GM06990 (cell line): ENCODE data around the gene TTC28.

Source experiments
- DNase-seq: peaks from one replicate; pipeline ENCODE4 v3.0.0-alpha.2; 2011; ENCODE audit not compliant: insufficient read length; ENCODE audit errors: extremely low read depth
- H3K27me3 ChIP-seq: replicated peaks from 2 replicates; pipeline ENCODE4 v1.6.0; 2011; ENCODE audit warnings: low read length; ENCODE audit not compliant: control insufficient read depth, insufficient read depth
- H3K36me3 ChIP-seq: 2 replicates; pipeline ENCODE4 v1.5.1; 2011; ENCODE audit warnings: low read length; ENCODE audit not compliant: control insufficient read depth, insufficient read depth
- H3K4me3 ChIP-seq: replicated peaks from 2 replicates; pipeline ENCODE4 v1.5.1; 2011; ENCODE audit warnings: low read depth, mild to moderate bottlenecking, control low read depth, low read length
- TF ChIP-seq, protein P1 (sequence below): IDR thresholded peaks from 2 replicates; pipeline ENCODE4 v1.5.1; 2011; ENCODE audit warnings: low read length, control low read depth, mild to moderate bottlenecking, inconsistent platforms; ENCODE audit not compliant: insufficient read depth, poor library complexity, severe bottlenecking

Gene TTC28

DNA sequence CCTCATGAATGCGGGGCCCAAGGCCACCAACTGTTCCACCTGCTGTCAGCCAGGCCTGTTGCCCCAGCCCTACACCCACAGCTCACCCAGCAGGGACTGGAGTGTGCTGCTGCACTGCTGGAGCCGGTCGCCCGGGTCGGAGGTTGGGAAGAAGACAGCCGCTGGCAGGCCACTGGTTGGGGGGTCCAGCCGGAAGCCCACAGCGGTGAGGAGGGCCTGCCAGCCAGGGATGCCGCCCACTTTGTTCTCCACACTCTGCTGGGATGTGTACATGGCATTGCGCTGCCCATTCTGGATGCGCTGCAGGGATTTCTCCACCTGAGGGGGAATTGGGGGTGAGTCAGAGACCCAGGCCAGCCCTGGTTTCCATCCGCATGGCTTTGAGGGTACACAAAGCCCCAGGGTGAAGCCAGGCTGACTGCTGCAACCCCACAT is 686.4 kb downstream of the TTC28 start:
- Histone ChIP-seq H3K4me3 (no peak overlapping the region), H3K27me3 (no peaks in the 10 kb centered on the region), H3K36me3 (no peaks in the 10 kb centered on the region)
- DNase-seq, result no peak
- TF ChIP-seq, protein P1, sequence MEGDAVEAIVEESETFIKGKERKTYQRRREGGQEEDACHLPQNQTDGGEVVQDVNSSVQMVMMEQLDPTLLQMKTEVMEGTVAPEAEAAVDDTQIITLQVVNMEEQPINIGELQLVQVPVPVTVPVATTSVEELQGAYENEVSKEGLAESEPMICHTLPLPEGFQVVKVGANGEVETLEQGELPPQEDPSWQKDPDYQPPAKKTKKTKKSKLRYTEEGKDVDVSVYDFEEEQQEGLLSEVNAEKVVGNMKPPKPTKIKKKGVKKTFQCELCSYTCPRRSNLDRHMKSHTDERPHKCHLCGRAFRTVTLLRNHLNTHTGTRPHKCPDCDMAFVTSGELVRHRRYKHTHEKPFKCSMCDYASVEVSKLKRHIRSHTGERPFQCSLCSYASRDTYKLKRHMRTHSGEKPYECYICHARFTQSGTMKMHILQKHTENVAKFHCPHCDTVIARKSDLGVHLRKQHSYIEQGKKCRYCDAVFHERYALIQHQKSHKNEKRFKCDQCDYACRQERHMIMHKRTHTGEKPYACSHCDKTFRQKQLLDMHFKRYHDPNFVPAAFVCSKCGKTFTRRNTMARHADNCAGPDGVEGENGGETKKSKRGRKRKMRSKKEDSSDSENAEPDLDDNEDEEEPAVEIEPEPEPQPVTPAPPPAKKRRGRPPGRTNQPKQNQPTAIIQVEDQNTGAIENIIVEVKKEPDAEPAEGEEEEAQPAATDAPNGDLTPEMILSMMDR, result no peak

DNA sequence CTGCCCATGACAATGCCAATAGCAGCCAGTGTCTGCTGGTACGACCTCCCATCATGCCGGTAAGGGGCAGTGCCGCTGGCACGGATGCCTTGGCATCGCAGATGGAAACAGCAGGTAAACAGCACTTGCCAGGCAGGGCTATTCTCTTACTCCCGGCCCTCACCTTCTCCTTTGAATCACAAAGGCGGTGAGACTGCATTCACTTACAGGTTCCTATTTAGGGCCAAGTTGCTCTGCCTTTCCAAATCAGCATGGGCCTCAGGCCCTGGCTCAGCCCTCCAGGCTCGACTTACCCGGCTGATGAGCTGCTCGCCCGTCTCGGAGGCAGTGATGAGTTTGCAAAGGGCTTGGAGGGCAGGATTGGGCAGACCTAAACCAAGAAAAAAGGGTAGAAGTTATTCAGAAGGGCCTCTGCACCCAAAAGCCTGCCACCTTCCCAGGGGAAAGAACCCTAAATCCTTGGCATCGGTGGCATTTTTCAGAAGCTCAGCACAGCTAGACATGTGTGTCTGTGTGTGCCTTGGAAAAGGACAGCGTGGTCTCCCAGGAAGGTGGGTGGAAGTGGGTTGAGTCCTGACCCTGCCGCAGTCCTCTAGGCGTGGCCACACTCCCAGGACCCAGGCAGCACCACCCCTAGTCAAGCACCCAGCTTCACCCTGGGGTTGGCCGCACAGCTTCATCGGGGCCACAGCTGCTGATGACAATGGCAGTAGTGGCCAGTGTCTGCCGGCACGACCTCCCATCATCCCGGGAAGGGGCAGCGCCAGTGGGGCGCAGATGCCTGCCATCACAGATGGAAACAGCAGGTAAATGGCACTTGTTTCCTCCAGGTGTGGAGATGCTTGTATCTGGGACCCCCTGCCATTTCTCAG is 687.1 kb downstream of the TTC28 start:
- H3K4me3 ChIP-seq, result no peak overlapping the region
- TF ChIP-seq, protein P1, result no peak
- no peak for DNase-seq
- no peaks in the 10 kb centered on the region for H3K27me3 ChIP-seq
- H3K36me3 ChIP-seq, result no peaks in the 10 kb centered on the region

DNA sequence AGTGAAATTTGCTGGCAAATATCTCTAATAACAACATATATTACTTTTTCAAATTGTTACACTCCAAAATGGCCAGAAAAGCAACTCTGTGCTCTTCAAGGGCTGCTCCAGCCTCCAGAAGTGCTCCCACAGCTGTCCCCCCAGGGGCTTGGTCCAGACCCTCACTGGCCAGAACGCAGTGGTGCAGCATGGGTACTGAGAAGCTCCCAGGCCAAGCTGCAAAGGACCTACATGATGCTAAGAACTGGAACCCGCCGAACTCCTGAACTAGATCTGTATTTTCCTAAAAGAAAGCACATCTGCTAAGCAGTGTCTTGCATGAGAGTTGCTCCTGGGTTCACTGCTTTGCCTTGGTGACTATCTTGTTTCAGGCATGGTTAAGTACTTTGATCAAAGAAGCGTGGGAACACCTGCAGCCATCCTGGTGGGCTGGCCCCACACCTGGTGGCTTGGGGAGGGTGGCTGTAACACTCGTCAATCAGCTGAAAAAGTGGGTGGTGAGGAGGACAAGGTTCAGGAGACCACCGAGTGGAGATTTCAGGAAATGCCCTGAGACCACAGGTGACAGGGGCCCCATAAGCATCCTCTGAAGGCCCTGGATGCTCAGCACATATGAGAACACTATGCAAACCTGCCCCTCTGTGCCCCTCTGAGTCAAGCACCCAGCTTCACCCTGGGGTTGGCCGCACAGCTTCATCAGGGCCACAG is 687.9 kb downstream of the TTC28 start:
- TF ChIP-seq, protein P1, result no peak
- H3K27me3 ChIP-seq, result no peaks in the 10 kb centered on the region
- H3K36me3 ChIP-seq, result no peaks in the 10 kb centered on the region
- DNase-seq, result peak; percentile 20
- H3K4me3 ChIP-seq, result no peak overlapping the region

DNA sequence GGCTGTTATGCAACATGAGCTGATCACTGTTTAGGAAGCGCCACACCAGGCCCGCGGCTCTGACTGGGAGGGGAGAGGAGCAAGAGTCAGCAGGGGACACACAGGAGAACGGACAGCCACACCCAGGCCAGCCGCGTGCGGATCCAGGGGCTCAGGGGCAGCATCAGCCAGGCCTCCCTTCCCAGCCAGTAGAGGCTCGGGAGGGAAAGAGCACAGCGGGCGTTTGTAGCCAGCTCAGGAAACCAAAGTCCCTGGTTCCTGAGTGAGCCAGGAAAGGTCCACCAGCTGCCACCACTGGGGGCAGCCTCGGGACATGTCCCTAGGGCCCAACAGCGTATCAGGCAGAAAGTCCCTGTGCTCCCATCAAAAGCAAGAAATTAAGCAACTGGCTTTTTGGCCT is 688.8 kb downstream of the TTC28 start:
- no peaks in the 10 kb centered on the region for H3K36me3 ChIP-seq
- no peak overlapping the region for H3K4me3 ChIP-seq
- no peaks in the 10 kb centered on the region for H3K27me3 ChIP-seq
- no peak for DNase-seq
- TF ChIP-seq, protein P1, result peak; percentile 73

DNA sequence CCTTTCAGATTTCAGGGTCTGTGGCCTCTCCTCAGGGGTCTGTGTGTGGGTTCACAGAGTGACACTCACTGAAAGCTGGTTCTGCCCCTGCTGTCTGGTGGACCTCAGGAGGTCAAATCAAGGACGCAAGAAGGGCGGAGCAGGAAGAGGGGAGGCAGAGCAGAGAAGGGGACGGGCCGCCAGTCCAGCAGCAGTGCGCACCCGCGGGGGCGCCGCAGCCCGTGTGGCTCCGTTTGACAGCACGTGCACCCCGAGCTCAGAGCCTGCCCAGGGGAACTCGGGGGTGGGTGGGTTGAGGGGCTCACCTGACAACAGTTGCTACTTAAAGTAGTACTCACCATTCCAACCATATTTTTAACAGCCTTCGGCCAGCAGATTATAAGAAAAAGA is 689.2 kb downstream of the TTC28 start:
- Histone ChIP-seq H3K36me3 (no peaks in the 10 kb centered on the region), H3K27me3 (no peaks in the 10 kb centered on the region), H3K4me3 (no peak overlapping the region)
- no peak for DNase-seq
- TF ChIP-seq, protein P1, result no peak
